Limb (tissue), 2 donors: Measurements from ENCODE around the gene BBS4.

Source experiments
- DNase-seq, 2 donors: peaks; one replicate each; pipeline ENCODE4 v3.0.0-alpha.2; 2016; ENCODE audit errors: extremely low spot score in 2 of 2

BBS4 gene

DNA sequence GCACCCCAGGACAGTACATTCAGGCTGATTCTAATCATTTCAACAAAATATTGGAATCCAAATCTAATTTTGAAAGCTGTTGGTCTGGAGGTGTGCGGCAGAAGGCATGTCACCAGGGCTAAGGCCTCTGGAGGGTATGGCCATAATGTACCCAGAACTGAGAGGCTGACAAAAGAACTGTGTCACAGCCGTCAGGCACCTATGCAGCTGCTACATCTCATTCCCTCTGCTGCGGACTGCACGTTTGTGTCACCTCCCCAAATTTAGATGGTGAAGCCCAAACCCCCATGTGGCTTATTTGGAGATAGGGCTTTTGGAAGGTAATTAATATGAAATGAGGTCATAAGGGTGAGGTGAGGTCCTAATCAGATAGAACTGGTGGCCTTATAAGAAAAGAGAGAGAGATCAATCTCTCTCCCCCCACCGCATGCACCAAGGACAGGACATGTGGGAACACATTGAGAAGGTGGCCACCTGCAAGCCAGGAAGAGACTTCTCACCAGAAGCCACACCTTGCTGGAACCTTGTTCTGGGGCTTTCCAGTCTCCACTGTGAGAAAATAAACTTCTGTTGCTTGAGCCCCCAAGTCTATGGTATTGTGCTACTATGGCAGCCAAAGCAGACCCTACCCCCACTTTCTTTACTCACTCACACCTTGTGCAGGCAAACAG, 74.7 kb downstream of the BBS4 start:
- no peak for DNase-seq

DNA sequence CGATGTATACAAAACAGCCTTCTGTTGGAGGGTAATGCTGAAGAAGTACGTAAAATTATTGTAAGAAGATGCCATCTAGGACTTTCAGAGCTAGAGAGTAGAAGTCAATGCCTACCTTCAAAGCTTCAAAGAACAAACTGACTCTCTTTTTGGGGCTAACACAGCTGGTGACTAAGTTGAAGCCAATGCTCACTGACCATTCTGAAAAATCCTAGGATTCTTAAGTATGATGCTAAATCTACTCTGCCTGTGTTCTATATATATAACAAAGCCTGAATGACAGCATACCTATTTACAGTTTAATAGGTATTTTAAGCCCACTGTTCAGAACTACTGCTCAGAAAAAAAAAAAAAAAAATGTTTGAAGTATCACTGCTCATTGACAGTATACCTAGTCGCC, 78.6 kb downstream of the BBS4 start:
- no peak for DNase-seq

DNA sequence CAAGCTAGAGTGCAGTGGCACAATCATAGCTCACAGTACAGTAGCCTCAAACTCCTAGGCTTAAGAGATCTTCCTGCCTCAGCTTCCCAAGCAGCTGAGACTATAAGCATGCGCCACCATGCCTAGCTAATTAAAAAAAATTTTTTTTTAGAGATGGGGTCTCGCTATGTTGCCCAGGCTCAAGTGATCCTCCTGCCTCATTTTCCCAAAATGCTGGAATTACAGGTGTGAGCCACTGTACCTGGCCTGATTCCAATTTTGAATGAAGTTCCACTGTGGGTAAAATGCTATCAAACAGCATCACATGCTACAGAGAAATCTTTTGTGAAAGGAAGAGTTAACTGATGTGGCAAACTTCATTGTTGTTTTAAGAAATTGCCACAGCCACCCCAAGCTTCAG, 80.0 kb downstream of the BBS4 start:
- no peak for DNase-seq

DNA sequence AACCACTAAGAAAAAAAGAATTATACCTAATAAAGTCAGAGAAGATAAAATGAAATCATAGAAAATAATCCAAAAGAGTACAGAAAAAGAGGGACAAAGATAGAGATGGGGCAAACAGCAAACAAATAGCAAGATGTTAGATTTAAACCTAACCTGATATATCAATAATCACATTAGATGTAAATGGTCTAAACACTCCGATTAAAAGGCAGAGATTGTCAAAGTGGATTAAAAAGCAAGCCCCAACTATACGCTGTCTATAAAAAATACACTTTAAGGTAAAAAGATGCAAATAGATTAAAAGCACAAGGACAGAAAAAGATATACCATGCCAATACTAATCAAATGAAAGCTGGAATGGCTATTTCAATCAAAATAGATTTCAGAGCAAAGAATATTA, 80.8 kb downstream of the BBS4 start:
- DNase-seq = no peak

DNA sequence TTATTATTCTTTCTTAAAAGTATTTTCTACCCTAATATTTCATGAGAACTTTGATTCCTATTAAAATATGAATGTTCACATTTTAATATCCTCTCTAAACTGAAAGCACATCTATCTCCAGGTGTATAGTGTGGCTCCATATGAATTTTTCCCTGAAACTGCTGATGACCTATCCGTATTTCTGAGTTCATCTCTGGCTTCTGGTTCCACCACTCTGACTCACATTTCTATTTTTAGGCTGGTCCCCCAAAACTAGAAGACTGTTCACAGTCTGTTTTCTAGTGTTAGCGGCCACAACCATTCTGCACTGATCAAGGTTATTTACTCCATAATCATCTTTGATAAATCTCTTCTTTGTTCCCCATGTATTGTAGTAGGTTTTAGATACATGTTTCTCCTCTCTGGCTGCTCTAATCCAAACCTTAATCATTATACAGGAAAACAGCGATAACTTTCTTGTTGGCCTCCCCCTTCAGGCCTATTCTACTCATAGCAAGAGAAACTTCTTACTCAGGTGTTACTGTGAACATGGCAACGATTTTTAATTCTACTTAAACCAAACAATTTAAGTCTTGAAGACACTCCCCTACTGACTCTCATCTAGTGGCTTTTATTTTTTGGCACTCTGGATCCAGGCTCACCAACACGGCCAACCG, 84.8 kb downstream of the BBS4 start:
- DNase-seq = no peak

DNA sequence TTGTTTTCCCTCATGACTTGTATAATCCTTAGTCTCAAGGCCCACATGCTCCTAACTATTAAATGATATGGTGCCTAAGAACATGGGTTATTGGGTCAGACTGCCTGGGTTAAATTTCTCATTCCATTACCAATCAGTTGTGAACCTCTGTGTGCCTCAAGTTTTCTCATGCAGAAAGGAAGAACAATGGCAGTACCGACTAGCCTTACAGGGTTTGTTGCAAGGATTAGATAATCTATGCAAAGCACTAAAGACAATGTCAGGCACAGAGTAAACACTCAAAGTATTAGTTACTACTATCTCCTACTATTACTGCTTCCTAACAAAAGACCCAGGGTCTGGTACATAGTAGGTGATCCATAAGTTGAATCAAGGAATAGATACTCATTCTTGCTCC, 85.3 kb downstream of the BBS4 start:
- DNase-seq = no peak

DNA sequence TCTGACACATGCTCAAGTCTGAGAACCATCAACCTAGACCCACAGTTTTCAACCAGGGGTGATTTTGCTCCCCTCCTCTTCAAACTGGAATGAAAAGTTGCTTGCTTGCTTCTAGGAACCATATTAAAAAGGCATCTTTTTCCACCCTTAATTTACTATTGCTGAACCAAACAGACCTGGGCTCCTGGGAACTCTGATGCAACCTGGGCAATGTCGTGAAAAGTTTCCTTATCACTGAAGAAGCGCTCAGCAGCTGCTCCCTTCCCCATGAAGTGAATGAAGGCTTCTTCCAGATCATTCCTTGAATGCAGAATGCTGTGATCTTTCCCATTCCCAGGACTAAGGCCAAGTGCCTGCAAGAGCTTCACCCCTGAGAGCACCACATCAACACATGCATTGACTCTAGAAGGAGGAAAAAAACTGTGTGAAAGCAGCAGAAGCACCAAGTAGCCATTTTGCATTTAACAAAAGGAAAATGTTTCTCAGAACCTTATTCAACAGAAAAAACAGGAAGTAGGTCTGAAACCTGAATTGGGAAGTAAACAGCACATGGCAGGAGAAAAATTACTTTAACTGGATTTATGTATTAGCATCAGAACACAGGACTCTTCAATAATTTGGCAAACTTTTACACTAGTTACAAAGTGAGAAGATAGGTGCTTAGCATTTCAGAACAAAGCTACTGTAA, 88.8 kb downstream of the BBS4 start:
- no peak for DNase-seq

DNA sequence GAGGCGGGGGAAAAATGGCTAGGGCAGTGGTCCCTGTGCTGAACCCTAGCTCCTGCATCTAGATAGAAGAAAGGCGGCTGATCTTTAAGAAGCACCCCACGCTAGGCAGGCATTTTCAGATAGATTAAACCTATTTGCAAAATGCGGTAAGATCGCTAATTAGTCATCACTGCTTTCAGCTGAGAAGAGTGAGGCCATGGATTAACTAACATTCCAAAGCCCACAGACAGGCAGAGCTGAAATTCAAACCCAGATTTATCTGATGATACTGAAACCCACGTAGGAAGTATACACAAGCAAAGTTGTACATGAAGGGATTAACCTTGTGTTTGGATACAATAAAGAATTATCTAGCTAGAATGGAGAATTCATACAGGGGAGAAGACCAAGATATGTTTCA, 92.8 kb downstream of the BBS4 start:
- no peak for DNase-seq

DNA sequence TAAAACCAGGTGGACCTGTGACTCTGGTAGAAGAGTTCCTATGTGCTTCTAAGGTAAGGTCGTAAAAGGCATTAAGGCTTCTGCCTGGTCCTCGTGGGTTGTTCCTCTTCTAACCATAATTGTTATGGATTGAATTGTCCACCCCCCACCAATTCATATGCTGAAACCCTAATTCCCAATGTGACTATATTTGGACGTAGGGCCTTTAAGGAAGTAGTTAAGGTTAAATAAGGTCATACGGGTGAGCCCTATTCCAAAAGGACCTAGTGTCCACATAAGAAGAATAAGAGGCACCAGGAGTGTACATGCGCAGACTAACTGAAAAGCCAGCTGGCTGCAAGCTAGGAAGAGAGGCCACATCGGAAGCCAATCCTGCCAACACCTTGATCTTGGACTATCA, 95.6 kb downstream of the BBS4 start:
- DNase-seq = no peak

DNA sequence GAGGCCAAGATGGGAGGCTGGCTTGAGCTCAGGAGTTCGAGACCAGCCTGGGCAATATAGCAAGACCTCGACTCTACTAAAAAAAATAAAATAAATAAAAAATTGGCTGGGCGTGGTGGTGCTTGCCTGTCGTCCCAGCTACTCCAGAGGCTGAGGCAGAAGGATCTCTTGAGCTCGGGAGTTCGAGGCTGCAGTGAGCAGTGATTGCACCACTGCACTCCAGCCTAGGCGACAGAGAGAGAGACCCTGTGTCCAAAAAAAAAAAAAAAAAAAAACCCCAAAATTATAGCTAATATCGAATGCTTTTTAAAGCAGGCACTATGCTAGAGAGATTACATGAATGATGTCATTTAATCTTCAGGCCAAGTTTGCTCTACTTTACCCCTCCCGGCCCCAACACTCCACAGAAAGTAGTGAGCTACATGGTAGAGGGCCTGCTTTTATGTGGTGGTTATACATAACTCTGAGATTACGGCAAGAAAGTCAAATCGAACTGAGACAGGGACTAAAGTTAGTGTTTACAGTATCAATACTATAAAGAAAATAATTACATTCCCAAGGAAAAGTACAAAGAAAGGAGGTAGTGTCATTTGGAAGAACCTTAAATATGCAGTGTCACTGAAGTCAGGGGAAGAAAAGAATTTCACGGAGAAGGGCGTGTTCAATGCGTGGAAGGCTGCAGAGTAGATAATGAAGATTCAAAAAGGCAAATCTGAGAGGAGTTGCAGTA, 96.4 kb downstream of the BBS4 start:
- DNase-seq = no peak

DNA sequence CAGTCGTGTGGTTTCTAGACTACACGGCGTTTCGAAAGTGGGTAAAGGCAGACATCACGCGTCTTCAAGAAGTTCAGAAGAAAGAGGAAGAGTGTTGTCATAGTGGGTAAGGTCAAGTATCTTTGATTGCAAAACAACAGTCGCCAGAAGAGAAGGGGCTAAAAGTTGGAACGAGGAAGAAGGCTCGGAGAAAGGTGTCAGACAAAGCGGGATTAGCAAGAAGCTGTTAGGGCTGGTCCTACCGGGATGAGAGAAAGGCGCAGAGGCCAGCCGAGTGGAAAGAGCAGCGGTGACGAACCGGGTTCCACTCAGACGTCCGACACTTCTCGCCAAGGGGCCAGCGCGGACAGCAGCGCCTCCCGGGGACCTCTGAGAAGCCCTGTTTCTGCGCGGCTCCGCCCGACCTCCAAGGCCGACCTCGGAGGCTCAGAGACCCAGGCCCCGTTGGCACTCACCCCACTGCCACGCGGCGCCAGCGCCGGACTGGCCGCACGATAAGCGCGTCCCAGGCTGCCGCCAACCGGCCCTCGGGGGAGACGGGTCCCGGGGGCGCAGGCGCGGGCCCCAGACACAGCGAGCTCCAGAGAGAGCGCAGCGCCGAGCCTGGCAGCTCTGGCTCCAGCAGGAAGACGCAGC, 97.1 kb downstream of the BBS4 start:
- no peak for DNase-seq

DNA sequence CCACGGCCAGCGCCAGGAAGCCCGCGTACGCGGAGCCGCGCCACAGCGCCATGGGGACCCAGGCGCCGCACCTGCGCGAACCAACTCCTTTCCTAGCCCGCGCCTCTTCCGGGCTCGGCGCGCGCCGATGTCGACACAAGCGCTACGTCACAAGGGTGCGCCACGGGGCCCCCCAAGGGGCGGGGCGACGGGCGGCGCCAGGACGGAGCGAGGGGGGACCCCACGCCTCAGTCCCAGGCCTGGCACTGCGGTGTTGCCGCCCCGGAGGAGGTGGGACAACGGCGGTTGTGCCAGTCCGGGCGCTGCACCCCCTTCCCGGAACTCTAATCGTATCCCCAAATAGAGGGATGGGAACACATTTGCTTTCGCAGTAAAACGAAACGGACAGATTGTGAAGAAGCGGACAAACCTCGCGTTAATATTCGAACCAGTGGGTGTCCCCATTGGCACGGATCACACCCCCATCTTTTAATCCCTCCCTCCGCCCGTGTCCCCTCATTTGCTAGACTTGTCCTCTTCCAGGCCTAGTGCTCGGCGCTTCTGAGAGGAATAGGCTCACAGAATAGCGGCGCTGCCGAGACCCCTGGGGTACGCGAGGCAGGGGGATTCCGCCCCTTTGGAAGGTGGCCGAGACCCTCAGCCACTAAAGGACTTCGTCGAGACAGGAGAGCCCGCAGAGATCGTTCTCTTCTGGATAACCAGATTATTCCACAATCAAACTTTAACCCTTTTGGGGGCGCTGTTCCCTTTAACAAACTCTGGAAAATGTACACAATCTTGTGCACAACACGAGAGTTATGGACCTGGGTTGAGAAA, 97.8 kb downstream of the BBS4 start, which contains the start of gene ADPGK:
TSS of gene ADPGK (minus strand) at position 119 of the 816 bp plus-strand sequence. CDS start at position 52, 67 bp downstream.
- DNase-seq = peak; percentile 89 to 99

DNA sequence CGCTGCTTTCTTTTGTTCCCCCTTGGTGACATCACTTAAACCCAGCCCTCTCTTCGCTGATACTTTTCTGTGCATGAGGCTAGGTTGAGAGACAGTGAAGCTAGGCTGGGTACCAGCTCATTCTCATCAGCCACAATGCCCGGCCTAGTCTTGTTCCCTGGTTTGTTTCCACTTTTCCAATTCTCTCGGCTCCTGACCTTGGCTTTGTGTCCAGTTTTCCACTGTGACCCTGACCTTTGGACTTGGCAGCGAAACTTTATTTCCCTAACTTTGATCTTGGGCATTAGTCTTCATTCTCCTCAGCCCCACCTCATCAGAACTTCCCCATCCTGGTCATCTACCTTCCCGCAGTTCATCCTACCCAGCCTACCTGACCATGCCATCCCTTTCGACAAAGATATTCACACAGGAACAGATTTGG, 98.5 kb downstream of the BBS4 start:
- DNase-seq = no peak

DNA sequence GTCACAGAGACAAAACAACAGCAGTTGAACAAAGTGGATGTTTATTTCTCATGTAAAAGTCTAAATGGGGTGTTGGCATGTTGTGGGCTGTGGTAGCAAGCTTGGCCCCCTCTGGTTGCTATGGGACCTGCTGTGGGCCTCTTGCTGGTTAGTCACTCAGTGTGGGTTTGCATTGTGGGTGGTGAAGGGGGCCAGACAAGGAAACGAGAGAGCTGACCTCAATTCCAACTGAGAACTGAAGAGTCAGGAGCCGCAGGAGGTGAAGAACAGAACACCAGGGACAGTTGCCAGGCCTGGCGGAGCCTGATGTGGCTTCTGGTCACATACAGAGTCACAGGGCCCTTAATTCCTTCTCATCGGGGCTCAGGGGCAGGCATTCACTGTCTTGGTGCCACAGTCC, 99.4 kb downstream of the BBS4 start:
- no peak for DNase-seq

DNA sequence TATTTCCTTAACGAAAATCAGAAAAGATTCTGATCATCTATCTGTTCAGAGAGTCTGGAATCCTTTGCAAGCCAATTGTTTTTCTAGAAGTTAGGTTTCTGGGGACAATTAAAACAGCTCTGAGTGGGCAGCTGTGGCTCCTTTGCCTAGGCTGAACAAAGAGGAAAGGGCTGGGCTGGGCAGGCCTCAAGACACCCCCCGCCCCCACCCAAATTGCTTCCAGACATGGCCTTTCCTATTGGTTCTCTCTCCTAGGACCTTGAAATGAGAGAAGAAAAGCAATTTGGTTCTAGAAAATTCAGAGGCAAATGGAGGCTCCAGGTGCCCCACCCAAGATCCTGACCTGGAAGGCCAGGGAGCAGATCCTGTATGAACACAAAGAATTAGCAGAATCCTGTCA, 99.8 kb downstream of the BBS4 start:
- no peak for DNase-seq

DNA sequence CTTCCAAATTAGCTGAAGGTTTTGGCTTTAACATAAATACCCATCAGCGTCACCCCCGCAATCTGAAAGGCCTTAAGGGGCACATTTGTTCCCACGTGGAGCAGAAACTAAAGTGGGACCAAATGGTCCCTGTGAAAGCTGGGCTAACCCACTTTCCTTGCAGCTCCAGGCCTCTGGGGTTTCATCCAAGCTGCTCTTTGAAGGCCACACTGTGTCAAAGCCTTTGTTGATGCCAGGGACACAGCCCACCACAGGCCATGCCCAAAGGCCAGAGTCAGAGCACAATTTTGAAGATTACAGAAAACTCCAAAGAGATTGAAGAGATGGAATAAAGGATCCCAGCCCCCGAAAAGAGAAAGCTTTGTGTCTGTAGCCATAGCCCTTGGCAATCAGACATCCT, 100.2 kb downstream of the BBS4 start:
- no peak for DNase-seq

DNA sequence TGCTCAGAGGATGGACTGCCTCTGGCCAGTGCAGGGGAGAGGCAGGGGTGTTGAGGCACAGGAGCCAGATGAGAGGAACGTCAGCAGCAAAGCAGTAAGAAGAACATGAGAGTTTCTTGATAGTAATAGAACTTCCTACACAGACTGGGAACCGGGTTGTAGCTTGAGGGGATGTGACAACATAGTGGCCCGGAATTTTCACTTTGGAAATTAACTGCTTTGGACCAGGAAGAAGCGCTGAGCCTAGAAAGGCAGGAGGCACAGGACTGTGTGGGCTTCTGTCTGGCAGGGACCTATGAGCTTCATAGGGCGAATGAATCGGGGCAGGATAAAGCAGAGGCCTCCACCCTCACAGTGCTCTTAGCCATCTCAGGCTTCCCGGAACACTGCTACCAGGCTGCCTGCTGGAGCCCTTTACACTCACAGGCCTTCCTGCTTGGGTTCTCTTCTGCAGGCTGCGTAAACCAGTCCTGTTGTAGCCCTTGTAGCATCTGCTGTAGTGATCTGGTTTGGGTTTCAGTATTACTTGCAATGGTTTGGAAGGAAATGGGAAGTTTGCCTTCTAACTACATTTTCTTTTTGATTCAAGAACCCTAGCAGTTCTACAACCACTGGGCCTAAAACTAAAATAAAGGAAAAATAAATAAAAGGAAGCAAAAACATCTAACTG, 100.8 kb downstream of the BBS4 start:
- DNase-seq = no peak

DNA sequence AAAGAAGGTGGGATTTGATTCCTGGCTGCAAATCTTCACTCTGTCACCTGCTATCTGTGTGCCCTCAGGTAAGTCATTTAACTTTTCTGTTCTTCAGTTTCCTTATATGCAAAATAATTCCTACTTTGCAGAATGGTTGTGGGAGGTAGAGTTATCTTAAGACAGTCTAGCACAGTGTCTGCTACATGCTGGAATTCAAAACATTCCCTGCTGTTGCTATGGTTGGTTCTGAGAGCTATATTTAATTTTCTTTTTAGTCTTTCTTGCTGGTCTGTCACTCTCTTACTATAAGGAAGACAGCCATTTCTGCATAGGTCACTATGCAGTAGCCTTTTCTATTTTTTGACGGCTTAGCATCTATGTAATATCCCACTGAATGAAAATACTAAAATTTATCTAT, 101.5 kb downstream of the BBS4 start:
- no peak for DNase-seq
